ENCODE data around the gene RCE1. TPM values are rescaled to one million over a fixed set of nuclear protein-coding genes. Genes with fewer than 3 reads are reported as not detected.

Gene RCE1
- total RNA-seq, 2 donors from 2014 or later, result 34.5 to 37.5 TPM

DNA sequence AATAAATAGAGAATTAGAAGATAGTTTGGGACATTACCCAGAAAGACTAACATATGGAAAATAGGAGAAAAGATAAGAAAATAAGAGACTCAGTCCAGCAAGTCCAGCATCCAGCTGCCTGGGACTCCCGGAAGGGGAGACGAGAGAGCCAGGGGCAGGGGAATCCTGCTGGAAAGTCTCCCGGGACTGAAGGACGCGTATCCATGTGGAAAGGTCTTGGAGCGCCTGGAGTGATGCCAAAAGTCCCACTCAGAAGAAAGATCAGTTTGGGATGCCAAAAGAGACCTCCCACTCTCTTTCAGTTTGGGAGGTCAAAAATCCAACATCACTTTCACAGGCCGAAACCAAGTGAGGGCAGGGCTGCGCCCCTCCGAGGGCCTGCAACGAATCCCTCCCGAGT lies 44.3 kb downstream of the RCE1 start:
- Histone ChIP-seq H3K36me3 (ENCODE audit: control insufficient read depth, insufficient read depth, low read length) (no peaks in the 10 kb centered on the region), H3K4me1 (ENCODE audit: control insufficient read depth, insufficient read depth, low read length) (no peaks in the 10 kb centered on the region), H3K27me3 (ENCODE audit: control insufficient read depth, insufficient read depth, low read length, poor library complexity, severe bottlenecking) (no peaks in the 10 kb centered on the region), H3K27ac (ENCODE audit: low read depth, low read length) (no peak overlapping the region), H3K9me3 (ENCODE audit: control insufficient read depth, low read length) (no peaks in the 10 kb centered on the region), H3K9ac (ENCODE audit: extremely low read depth, low read length, poor library complexity, severe bottlenecking) (no peak overlapping the region), H3K4me3 (ENCODE audit: low read length) (no peak overlapping the region)
- H3K4me3 Mint-ChIP-seq, result no peak overlapping the region
- no peaks in the 10 kb centered on the region for H3K27me3 Mint-ChIP-seq (ENCODE audit: insufficient read depth)
- no peaks in the 10 kb centered on the region for H3K36me3 Mint-ChIP-seq (ENCODE audit: low read depth)
- 93 to 97% methylated on average over 11 of the region's 11 CpGs for WGBS, 2 experiments (ENCODE audit: insufficient coverage in 1 of 2, insufficient read length in 1 of 2)
- no peak for TF ChIP-seq CTCF (conservative IDR thresholded peaks at IDR 0.05)
- H3K4me1 Mint-ChIP-seq, result peaks cover 23% of the 10 kb centered on the region
- no peaks in the 10 kb centered on the region for H3K9me3 Mint-ChIP-seq
- H3K27ac Mint-ChIP-seq, result no peak overlapping the region
- no peak for DNase-seq

GRCh38 chr11:66888282-66888681 lies 45.0 kb downstream of the RCE1 start:
- H3K27me3 ChIP-seq (ENCODE audit: control insufficient read depth, insufficient read depth, low read length, poor library complexity, severe bottlenecking), result no peaks in the 10 kb centered on the region
- H3K4me1 ChIP-seq (ENCODE audit: control insufficient read depth, insufficient read depth, low read length), result no peaks in the 10 kb centered on the region
- no peak overlapping the region for H3K9ac ChIP-seq (ENCODE audit: extremely low read depth, low read length, poor library complexity, severe bottlenecking)
- H3K4me3 Mint-ChIP-seq, result no peak overlapping the region
- no peaks in the 10 kb centered on the region for H3K36me3 ChIP-seq (ENCODE audit: control insufficient read depth, insufficient read depth, low read length)
- no peaks in the 10 kb centered on the region for H3K27me3 Mint-ChIP-seq (ENCODE audit: insufficient read depth)
- H3K4me3 ChIP-seq (ENCODE audit: low read length), result no peak overlapping the region
- no peaks in the 10 kb centered on the region for H3K36me3 Mint-ChIP-seq (ENCODE audit: low read depth)
- no peak overlapping the region for H3K27ac Mint-ChIP-seq
- no peak for TF ChIP-seq CTCF (conservative IDR thresholded peaks at IDR 0.05)
- H3K4me1 Mint-ChIP-seq, result peaks cover 16% of the 10 kb centered on the region
- DNase-seq, result no peak
- no peaks in the 10 kb centered on the region for H3K9me3 ChIP-seq (ENCODE audit: control insufficient read depth, low read length)
- H3K27ac ChIP-seq (ENCODE audit: low read depth, low read length), result no peak overlapping the region
- WGBS, 2 experiments (ENCODE audit: insufficient coverage in 1 of 2, insufficient read length in 1 of 2), result 93 to 96% methylated on average over 7 to 10 of the region's 10 CpGs
- H3K9me3 Mint-ChIP-seq, result no peaks in the 10 kb centered on the region

GRCh38 chr11:66889960-66890359 lies 46.7 kb downstream of the RCE1 start:
- no peaks in the 10 kb centered on the region for H3K36me3 ChIP-seq (ENCODE audit: control insufficient read depth, insufficient read depth, low read length)
- Mint-ChIP-seq H3K4me1 (peaks cover 19% of the 10 kb centered on the region), H3K27me3 (ENCODE audit: insufficient read depth) (no peaks in the 10 kb centered on the region), H3K36me3 (ENCODE audit: low read depth) (no peaks in the 10 kb centered on the region), H3K27ac (no peak overlapping the region), H3K4me3 (no peak overlapping the region), H3K9me3 (no peaks in the 10 kb centered on the region)
- no peaks in the 10 kb centered on the region for H3K9me3 ChIP-seq (ENCODE audit: control insufficient read depth, low read length)
- no peak overlapping the region for H3K9ac ChIP-seq (ENCODE audit: extremely low read depth, low read length, poor library complexity, severe bottlenecking)
- no peaks in the 10 kb centered on the region for H3K27me3 ChIP-seq (ENCODE audit: control insufficient read depth, insufficient read depth, low read length, poor library complexity, severe bottlenecking)
- no peak overlapping the region for H3K4me3 ChIP-seq (ENCODE audit: low read length)
- no peak for TF ChIP-seq CTCF (conservative IDR thresholded peaks at IDR 0.05)
- 75 to 87% methylated on average over 7 to 8 of the region's 8 CpGs for WGBS, 2 experiments (ENCODE audit: insufficient coverage in 1 of 2, insufficient read length in 1 of 2)
- H3K27ac ChIP-seq (ENCODE audit: low read depth, low read length), result peak overlapping the region; percentile 8
- peak; percentile 54 for DNase-seq
- no peaks in the 10 kb centered on the region for H3K4me1 ChIP-seq (ENCODE audit: control insufficient read depth, insufficient read depth, low read length)
